ENCODE measurements around the gene APOA5. TPM values are rescaled to one million over a fixed set of nuclear protein-coding genes. Genes with fewer than 3 reads are reported as not detected.

The APOA5 gene
- total RNA-seq, 2 experiments from 2014 or later = not detected

- ChIA-PET POLR2A (interaction anchor here (1.0 to 1.1 kb wide), 2 partner anchors 46 to 63 kb away, joined by 3 to 6 read pairs; no protein-coding TSS in a partner anchor), CTCF (interaction anchor here (0.6 to 4.4 kb wide), 21 partner anchors 9 to 440 kb away, joined by 3 to 33 read pairs (median 4); partner anchors contain the start of genes APOC3, PAFAH1B2 and SIK3)
- no peak overlapping the region for H3K4me3 Mint-ChIP-seq
- H3K36me3 Mint-ChIP-seq (ENCODE audit: low read depth) = peaks cover 16% of the 10 kb centered on the region
- no peak for DNase-seq
- no peak overlapping the region for H3K27ac Mint-ChIP-seq
- H3K27me3 Mint-ChIP-seq = no peaks in the 10 kb centered on the region
- H3K4me1 Mint-ChIP-seq = peaks cover 36% of the 10 kb centered on the region
- H3K9me3 Mint-ChIP-seq = no peaks in the 10 kb centered on the region
Measured at GRCh38 chr11:116790167-116791001, 1.3 kb downstream of the APOA5 start.

DNA sequence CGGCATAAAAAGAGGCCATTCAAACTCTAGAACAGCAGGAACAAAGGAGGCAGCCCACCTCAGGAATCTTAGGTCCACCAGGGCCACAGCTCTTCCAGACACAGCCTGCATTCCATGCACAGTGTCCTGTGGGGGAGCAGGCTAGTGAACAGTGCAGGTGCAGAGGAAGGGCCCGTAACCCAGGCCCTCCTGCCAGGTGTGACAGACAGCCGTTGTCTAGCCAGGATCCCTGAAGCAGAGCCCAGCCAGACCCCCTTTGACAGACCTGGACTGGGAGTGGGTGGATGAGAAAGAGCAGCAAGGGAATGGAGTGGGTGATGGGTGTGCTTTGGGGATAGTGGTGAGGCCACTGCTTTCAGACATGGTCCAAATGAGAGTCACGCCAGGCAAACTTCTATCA lies 2.7 kb downstream of the APOA5 start:
- Mint-ChIP-seq H3K4me1 (peaks cover 42% of the 10 kb centered on the region), H3K4me3 (peak overlapping the region; percentile 87), H3K9me3 (no peaks in the 10 kb centered on the region), H3K27ac (peak overlapping the region; percentile 92), H3K27me3 (no peaks in the 10 kb centered on the region), H3K36me3 (ENCODE audit: low read depth) (peaks cover 30% of the 10 kb centered on the region)
- ChIA-PET POLR2A (no interaction called here), CTCF (interaction anchor here (0.6 to 1.3 kb wide), 2 partner anchors 26 to 64 kb away, joined by 3 to 4 read pairs; no protein-coding TSS in a partner anchor)
- DNase-seq = no peak

- no peak for DNase-seq
- H3K27me3 Mint-ChIP-seq = no peaks in the 10 kb centered on the region
- H3K9me3 Mint-ChIP-seq = no peaks in the 10 kb centered on the region
- peaks cover 40% of the 10 kb centered on the region for H3K4me1 Mint-ChIP-seq
- ChIA-PET CTCF (interaction anchor here (0.6 to 2.8 kb wide), 3 partner anchors 12 to 64 kb away, joined by 3 to 8 read pairs (median 4); no protein-coding TSS in a partner anchor), POLR2A (no interaction called here)
- peaks cover 31% of the 10 kb centered on the region for H3K36me3 Mint-ChIP-seq (ENCODE audit: low read depth)
- H3K27ac Mint-ChIP-seq = peak overlapping the region; percentile 92
- peak overlapping the region; percentile 87 for H3K4me3 Mint-ChIP-seq
Measured at GRCh38 chr11:116788534-116788933, 3.1 kb downstream of the APOA5 start.

GRCh38 chr11:116787786-116788486 lies 3.7 kb downstream of the APOA5 start, which contains the start of gene ZPR1:
ZPR1 (minus strand) TSS chr11:116788023; CDS start chr11:116787990, 33 bp downstream.
- peaks cover 37% of the 10 kb centered on the region for H3K36me3 Mint-ChIP-seq (ENCODE audit: low read depth)
- no peaks in the 10 kb centered on the region for H3K9me3 Mint-ChIP-seq
- peak; percentile 88 for DNase-seq
- H3K27ac Mint-ChIP-seq = peak within 1 kb of the TSS; percentile 92
- ChIA-PET POLR2A (interaction anchor here (0.6 to 0.7 kb wide), 2 partner anchors 64 to 311 kb away, joined by 4 to 5 read pairs; no protein-coding TSS in a partner anchor), CTCF (interaction anchor here (0.6 to 2.8 kb wide), 7 partner anchors 11 to 314 kb away, joined by 3 to 15 read pairs (median 3); partner anchors contain the start of gene BUD13)
- peak within 1 kb of the TSS; percentile 87 for H3K4me3 Mint-ChIP-seq
- H3K4me1 Mint-ChIP-seq = peaks cover 43% of the 10 kb centered on the region
- no peaks in the 10 kb centered on the region for H3K27me3 Mint-ChIP-seq

GRCh38 chr11:116787436-116787785 lies 4.3 kb downstream of the APOA5 start:
- peak overlapping the region; percentile 87 for H3K4me3 Mint-ChIP-seq
- CTCF ChIA-PET = interaction anchor here (0.6 to 2.8 kb wide), 7 partner anchors 11 to 315 kb away, joined by 3 to 15 read pairs (median 3); partner anchors contain the start of gene BUD13

GRCh38 chr11:116786966-116787365 lies 4.7 kb downstream of the APOA5 start:
- Mint-ChIP-seq H3K4me1 (peaks cover 51% of the 10 kb centered on the region), H3K9me3 (no peaks in the 10 kb centered on the region), H3K27ac (peak overlapping the region; percentile 83), H3K4me3 (peak overlapping the region; percentile 87), H3K27me3 (no peaks in the 10 kb centered on the region), H3K36me3 (ENCODE audit: low read depth) (peaks cover 47% of the 10 kb centered on the region)
- no peak for DNase-seq
- ChIA-PET POLR2A (interaction anchor here (0.7 kb wide), 1 partner anchor 65 kb away, joined by 4 read pairs; no protein-coding TSS in a partner anchor), CTCF (interaction anchor here (1.1 to 2.8 kb wide), 5 partner anchors 10 to 315 kb away, joined by 3 to 15 read pairs (median 5); partner anchors contain the start of gene BUD13)

More at GRCh38 chr11:116787436-116787785, 4.3 kb downstream of the APOA5 start:
- Mint-ChIP-seq H3K36me3 (ENCODE audit: low read depth) (peaks cover 43% of the 10 kb centered on the region), H3K9me3 (no peaks in the 10 kb centered on the region), H3K4me1 (peaks cover 48% of the 10 kb centered on the region), H3K27ac (peak overlapping the region; percentile 83), H3K27me3 (no peaks in the 10 kb centered on the region)
- POLR2A ChIA-PET = interaction anchor here (0.6 to 0.7 kb wide), 2 partner anchors 65 to 312 kb away, joined by 4 to 5 read pairs; no protein-coding TSS in a partner anchor
- DNase-seq = no peak

DNA sequence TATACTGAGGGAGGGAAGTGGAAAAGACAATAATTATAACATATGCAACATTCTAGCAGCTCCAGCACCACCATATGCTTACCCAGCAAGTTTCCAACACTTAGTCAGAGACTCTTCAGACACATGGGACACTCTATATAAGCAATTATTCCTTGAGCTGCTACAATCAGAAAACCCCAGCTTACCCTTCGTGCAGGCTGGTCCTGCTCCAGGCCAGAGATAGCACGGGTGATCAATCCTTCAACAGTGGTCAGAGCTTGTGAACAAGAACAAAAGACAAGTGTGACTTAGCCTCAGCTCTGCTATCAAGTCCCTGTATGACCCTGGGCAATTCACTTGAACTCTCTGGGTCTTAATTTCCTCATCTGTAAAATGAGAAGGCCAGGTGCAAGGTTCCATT lies 5.4 kb downstream of the APOA5 start:
- ChIA-PET CTCF (interaction anchor here (1.6 to 2.8 kb wide), 3 partner anchors 9 to 19 kb away, joined by 3 to 15 read pairs (median 8); partner anchors contain the start of gene BUD13), POLR2A (no interaction called here)
- no peak for DNase-seq
- peak overlapping the region; percentile 87 for H3K4me3 Mint-ChIP-seq
- H3K9me3 Mint-ChIP-seq = no peaks in the 10 kb centered on the region
- no peaks in the 10 kb centered on the region for H3K27me3 Mint-ChIP-seq
- peaks cover 53% of the 10 kb centered on the region for H3K36me3 Mint-ChIP-seq (ENCODE audit: low read depth)
- peak overlapping the region; percentile 83 for H3K27ac Mint-ChIP-seq
- H3K4me1 Mint-ChIP-seq = peaks cover 53% of the 10 kb centered on the region

- H3K4me3 Mint-ChIP-seq = no peak overlapping the region
- peaks cover 80% of the 10 kb centered on the region for H3K36me3 Mint-ChIP-seq (ENCODE audit: low read depth)
- H3K9me3 Mint-ChIP-seq = no peaks in the 10 kb centered on the region
- ChIA-PET CTCF (interaction anchor here (1.1 to 1.5 kb wide), 4 partner anchors 9 to 68 kb away, joined by 3 to 9 read pairs (median 3); partner anchors contain the start of gene APOA5), POLR2A (no interaction called here)
- no peak overlapping the region for H3K27ac Mint-ChIP-seq
- peaks cover 53% of the 10 kb centered on the region for H3K4me1 Mint-ChIP-seq
- H3K27me3 Mint-ChIP-seq = no peaks in the 10 kb centered on the region
- DNase-seq = no peak
Measured at GRCh38 chr11:116782728-116783127, 9.0 kb downstream of the APOA5 start.

GRCh38 chr11:116778556-116778955 lies 13.1 kb downstream of the APOA5 start:
- Mint-ChIP-seq H3K4me3 (no peak overlapping the region), H3K27ac (no peak overlapping the region), H3K9me3 (no peaks in the 10 kb centered on the region), H3K4me1 (peaks cover 55% of the 10 kb centered on the region), H3K36me3 (ENCODE audit: low read depth) (peaks cover 66% of the 10 kb centered on the region), H3K27me3 (no peaks in the 10 kb centered on the region)
- POLR2A ChIA-PET = interaction anchor here (0.6 kb wide), 1 partner anchor 320 kb away, joined by 3 read pairs; no protein-coding TSS in a partner anchor
- CTCF ChIA-PET = interaction anchor here (2.0 kb wide), 1 partner anchor 9 kb away, joined by 4 read pairs; no protein-coding TSS in a partner anchor
- no peak for DNase-seq

GRCh38 chr11:116777056-116777455 lies 14.6 kb downstream of the APOA5 start:
- no peak overlapping the region for H3K4me3 Mint-ChIP-seq
- CTCF ChIA-PET = interaction anchor here (2.1 kb wide), 1 partner anchor 10 kb away, joined by 8 read pairs; the partner anchor contains the start of gene ZPR1

DNA sequence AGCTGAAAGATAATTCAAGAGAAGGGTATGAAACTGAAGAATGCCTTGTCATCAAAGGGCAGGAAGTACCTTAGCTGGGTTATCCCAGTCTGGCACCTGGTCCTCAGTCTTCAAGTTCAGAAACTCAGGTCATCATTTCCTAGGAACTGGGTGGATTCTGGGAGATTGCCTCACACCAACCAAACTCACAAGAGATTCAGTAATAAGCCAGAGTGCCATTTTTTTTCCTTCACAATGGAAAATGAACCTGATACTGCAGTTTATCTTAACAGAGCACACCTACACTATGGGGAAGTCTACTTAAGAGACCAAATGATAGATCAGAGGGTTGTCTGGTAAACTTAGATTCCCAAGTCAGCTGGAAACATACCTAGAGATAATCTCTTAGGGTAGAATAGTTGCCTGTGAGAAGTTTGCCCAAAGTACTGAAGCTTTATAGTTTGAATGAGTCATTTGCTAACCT lies 15.1 kb downstream of the APOA5 start:
- ChIA-PET POLR2A (no interaction called here), CTCF (interaction anchor here (2.1 kb wide), 1 partner anchor 11 kb away, joined by 8 read pairs; the partner anchor contains the start of gene ZPR1)
- no peaks in the 10 kb centered on the region for H3K27me3 Mint-ChIP-seq
- DNase-seq = no peak
- no peak overlapping the region for H3K4me3 Mint-ChIP-seq
- H3K36me3 Mint-ChIP-seq (ENCODE audit: low read depth) = peaks cover 46% of the 10 kb centered on the region
- H3K9me3 Mint-ChIP-seq = no peaks in the 10 kb centered on the region
- H3K27ac Mint-ChIP-seq = no peak overlapping the region
- peaks cover 52% of the 10 kb centered on the region for H3K4me1 Mint-ChIP-seq

More at GRCh38 chr11:116777056-116777455, 14.6 kb downstream of the APOA5 start:
- Mint-ChIP-seq H3K27me3 (no peaks in the 10 kb centered on the region), H3K4me1 (peaks cover 48% of the 10 kb centered on the region), H3K36me3 (ENCODE audit: low read depth) (peaks cover 51% of the 10 kb centered on the region), H3K9me3 (no peaks in the 10 kb centered on the region), H3K27ac (no peak overlapping the region)
- POLR2A ChIA-PET = no interaction called here
- DNase-seq = no peak

DNA sequence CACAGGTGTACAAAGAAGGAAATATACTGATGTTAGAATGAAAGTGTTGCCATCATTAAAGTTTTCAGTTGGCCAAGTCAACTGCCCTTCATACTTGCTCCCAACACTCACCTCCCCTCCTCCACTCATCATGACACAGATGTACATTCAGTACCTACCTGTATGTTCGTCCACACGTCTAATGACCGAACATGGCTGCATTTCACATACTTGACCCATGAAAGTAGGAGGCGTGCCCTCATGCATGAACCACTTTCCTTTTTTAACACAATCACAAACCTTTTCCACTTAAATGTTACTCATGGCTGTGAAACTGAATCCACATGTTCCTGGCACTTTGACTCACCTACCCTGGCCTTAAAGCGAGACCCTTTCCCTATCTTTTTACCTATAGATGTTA lies 15.7 kb downstream of the APOA5 start:
- H3K4me3 Mint-ChIP-seq = no peak overlapping the region
- peaks cover 53% of the 10 kb centered on the region for H3K4me1 Mint-ChIP-seq
- H3K36me3 Mint-ChIP-seq (ENCODE audit: low read depth) = peaks cover 41% of the 10 kb centered on the region
- H3K27ac Mint-ChIP-seq = no peak overlapping the region
- H3K9me3 Mint-ChIP-seq = no peaks in the 10 kb centered on the region
- ChIA-PET POLR2A (no interaction called here), CTCF (interaction anchor here (2.1 kb wide), 1 partner anchor 11 kb away, joined by 8 read pairs; the partner anchor contains the start of gene ZPR1)
- DNase-seq = no peak
- no peaks in the 10 kb centered on the region for H3K27me3 Mint-ChIP-seq

Data from activated CD4-positive, alpha-beta T cell treated with anti-CD3 and anti-CD28 coated beads, Interleukin-2, amount 10 ng/mL, durations not matched to agents 7 days and 5 days (primary cell).